Left lung (tissue), 10 donors: Measurements from ENCODE around the gene GLIS1. TPM values are rescaled to one million over a fixed set of nuclear protein-coding genes. Genes with fewer than 3 reads are reported as not detected.

Experiments used
- ATAC-seq: fragments of 200-7000 bp; cut with Tn5 transposase; one replicate; pipeline ENCODE4 v1.9.1; 2020; ENCODE audit warnings: moderate library complexity
- DNase-seq, 4 donors: peaks; one replicate each; pipeline ENCODE4 v3.0.0-alpha.2; 2013 to 2020
- H3K27ac ChIP-seq, 2 donors: fragments of 200-600 bp; sonication (generic) in 1 of 2; one replicate each; pipeline versions ENCODE4 v1.5.0 to v1.8.0; 2020 to 2021
- H3K27me3 ChIP-seq, 2 donors: fragments of 200-600 bp; sonication (generic) in 1 of 2; one replicate each; pipeline versions ENCODE4 v1.5.0 to v1.8.0; 2020 to 2021
- H3K36me3 ChIP-seq, 2 donors: fragments of 200-600 bp; sonication (generic) in 1 of 2; one replicate each; pipeline versions ENCODE4 v1.5.0 to v1.8.0; 2020 to 2021
- H3K4me1 ChIP-seq, 2 donors: fragments of 200-600 bp; one replicate each; pipeline ENCODE4 v1.8.0; 2021
- H3K4me3 ChIP-seq, 2 donors: fragments of 200-600 bp; sonication (generic) in 1 of 2; one replicate each; pipeline versions ENCODE4 v1.5.0 to v1.8.0; 2020 to 2021; ENCODE audit warnings: mild to moderate bottlenecking in 1 of 2
- H3K9me3 ChIP-seq, 2 donors: fragments of 200-600 bp; sonication (generic) in 1 of 2; one replicate each; pipeline versions ENCODE4 v1.5.0 to v1.8.0; 2020 to 2021
- CTCF ChIP-seq, 2 donors: fragments of 200-600 bp; sonication (generic) in 1 of 2; IDR thresholded peaks; one replicate each; pipeline versions ENCODE4 v1.5.0 to v1.8.0; 2021; ENCODE audit warnings: antibody characterized with exemption in 2 of 2
- intact Hi-C, 2 donors: fragments of 100-400 bp; cut with DNase I; formaldehyde crosslinking; loops; one replicate each; pipeline versions ENCODE4 v1.11.2 to v1.14.2; 2022
- polyA plus RNA-seq, 6 donors: library from polyadenylated mRNA; unstranded; fragments of 120-200 nt; gene quantifications; one replicate each; pipeline ENCODE4 v1.2.1, GENCODE V29; 2013; ENCODE audit not compliant: insufficient read length in 6 of 6
- total RNA-seq, 2 donors: library from RNA; stranded (reverse); fragmentation: NEBNext Ultra II Directional; extraction: Animal tissue kit (Norgen Biotek cat#: 25700); gene quantifications; one replicate each; pipeline ENCODE4 v1.2.1, GENCODE V29; 2021
- donor health status: DM: no; HTN: yes; CAD: no.
- donor health status: DM: no; HTN: no; CAD: no.

The GLIS1 gene
- total and polyA plus RNA-seq, 8 donors, result 0.06 to 0.16 (median 0.12) TPM; not detected in 4

DNA sequence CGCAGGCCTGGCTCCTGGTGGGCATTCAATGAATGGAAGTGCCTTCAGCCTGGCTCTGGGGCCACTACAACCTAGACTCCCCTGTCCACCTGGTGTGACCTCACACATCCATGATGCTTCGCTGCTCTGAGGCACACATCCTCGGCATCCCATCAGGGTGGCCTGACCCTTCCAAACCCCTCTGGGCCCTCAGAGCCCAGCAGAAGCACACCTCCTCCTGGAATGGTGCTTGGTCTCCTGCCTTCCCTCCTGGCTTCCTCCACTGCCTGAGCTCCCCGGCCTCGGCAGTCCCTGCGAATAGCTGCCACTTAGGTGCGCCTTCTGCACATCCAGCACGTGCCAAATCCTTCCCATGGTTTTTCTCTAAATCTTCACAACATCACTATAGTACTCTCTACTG, 133.8 kb downstream of the GLIS1 start:
- Histone ChIP-seq H3K9me3 (peaks cover 0 to 7% of the 10 kb centered on the region in 2 donors), H3K27me3 (no peaks in the 10 kb centered on the region), H3K36me3 (no peaks in the 10 kb centered on the region), H3K4me3 (no peak overlapping the region), H3K4me1 (no peaks in the 10 kb centered on the region), H3K27ac (no peak overlapping the region)
- ATAC-seq, result no peak
- DNase-seq, result peak in 1 of 4 donors; percentile 4
- TF ChIP-seq CTCF (IDR thresholded peaks at IDR 0.05), result no peak
- intact Hi-C loops, result no loop called here

DNA sequence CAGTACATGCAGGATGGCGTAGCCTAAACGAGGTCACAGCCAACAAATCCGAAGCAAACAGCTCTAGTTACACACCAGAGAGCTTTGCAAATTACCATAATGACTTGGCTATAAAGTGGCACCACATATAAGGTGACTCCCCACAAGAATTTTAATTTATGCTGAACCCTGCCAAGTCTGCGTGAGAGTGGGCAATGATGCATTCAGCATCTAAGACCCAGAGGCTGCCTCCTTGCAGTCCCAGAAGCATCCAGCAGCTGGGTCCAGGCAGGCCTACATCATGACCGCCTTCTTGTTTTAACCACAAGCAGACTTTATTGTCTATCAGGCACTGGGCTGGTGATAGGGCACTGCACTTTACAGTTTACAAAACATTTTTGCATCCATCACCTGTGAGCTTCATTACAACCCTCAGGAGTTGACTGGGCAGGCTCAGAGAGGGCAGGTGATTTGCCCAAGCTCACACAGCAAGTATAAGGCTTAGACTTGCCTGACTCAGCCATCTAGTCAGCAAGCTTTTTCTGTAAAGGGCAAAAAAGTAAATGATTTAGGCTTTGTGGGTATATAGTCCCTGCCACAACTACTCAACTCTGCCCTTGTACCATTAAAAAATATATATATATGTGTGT, 134.6 kb downstream of the GLIS1 start:
- Histone ChIP-seq H3K4me1 (no peaks in the 10 kb centered on the region), H3K9me3 (no peaks in the 10 kb centered on the region), H3K27me3 (no peaks in the 10 kb centered on the region), H3K27ac (no peak overlapping the region), H3K4me3 (no peak overlapping the region), H3K36me3 (no peaks in the 10 kb centered on the region)
- intact Hi-C loops, result no loop called here
- ATAC-seq, result no peak
- no peak for DNase-seq
- no peak for TF ChIP-seq CTCF (IDR thresholded peaks at IDR 0.05)

- ATAC-seq, result no peak
- Histone ChIP-seq H3K9me3 (no peaks in the 10 kb centered on the region), H3K4me1 (no peaks in the 10 kb centered on the region), H3K4me3 (no peak overlapping the region), H3K27me3 (no peaks in the 10 kb centered on the region), H3K27ac (no peak overlapping the region), H3K36me3 (no peaks in the 10 kb centered on the region)
- intact Hi-C loops, result no loop called here
- TF ChIP-seq CTCF (IDR thresholded peaks at IDR 0.05), result no peak
- DNase-seq, result peak in 1 of 4 donors; percentile 4
Observed at GRCh38 chr1:53603431-53603830, 135.5 kb downstream of the GLIS1 start.

- Histone ChIP-seq H3K27me3 (no peaks in the 10 kb centered on the region), H3K9me3 (no peaks in the 10 kb centered on the region), H3K4me3 (no peak overlapping the region), H3K4me1 (no peaks in the 10 kb centered on the region), H3K36me3 (no peaks in the 10 kb centered on the region), H3K27ac (no peak overlapping the region)
- DNase-seq (peak in 1 of 4 donors; percentile 19), ATAC-seq (no peak)
- intact Hi-C loops, result no loop called here
- TF ChIP-seq CTCF (IDR thresholded peaks at IDR 0.05), result no peak
Observed at GRCh38 chr1:53601867-53602775, 136.8 kb downstream of the GLIS1 start.

- Histone ChIP-seq H3K4me3 (no peak overlapping the region), H3K27me3 (no peaks in the 10 kb centered on the region), H3K4me1 (no peaks in the 10 kb centered on the region), H3K27ac (no peak overlapping the region), H3K36me3 (no peaks in the 10 kb centered on the region), H3K9me3 (no peaks in the 10 kb centered on the region)
- peak in 1 of 4 donors; percentile 10 for DNase-seq
- TF ChIP-seq CTCF (IDR thresholded peaks at IDR 0.05), result no peak
- no peak for ATAC-seq
- intact Hi-C loops, result no loop called here
Observed at GRCh38 chr1:53601031-53601745, 137.8 kb downstream of the GLIS1 start.
